Mesenchymal stem cell (in vitro differentiated cells and primary cell): Measurements from ENCODE around the gene TTC13.
A peak's percentile ranks its signal among the peaks of the same experiment; 100 is the strongest.

Experiments used
- DNase-seq: peaks from one replicate; pipeline ENCODE4 v3.0.0-alpha.2; 2013
- H2AFZ ChIP-seq: one replicate; pipeline ENCODE4 v1.6.1; 2013; ENCODE audit warnings: low read depth, mild to moderate bottlenecking, control low read depth, inconsistent platforms, low read length, moderate library complexity
- H2AK5ac ChIP-seq: 2 replicates; pipeline ENCODE4 v1.6.1; 2013; ENCODE audit warnings: low read length, moderate library complexity, mild to moderate bottlenecking, inconsistent platforms; ENCODE audit not compliant: severe bottlenecking
- H2BK120ac ChIP-seq: one replicate; pipeline ENCODE4 v1.6.1; 2013; ENCODE audit warnings: low read depth, mild to moderate bottlenecking, inconsistent platforms, low read length, moderate library complexity
- H2BK12ac ChIP-seq, 2 experiments: one replicate each; pipeline ENCODE4 v1.6.1; 2013; ENCODE audit warnings: inconsistent platforms in 2 of 2, low read length in 2 of 2, mild to moderate bottlenecking in 2 of 2, moderate library complexity in 2 of 2, control low read depth in 1 of 2
- H2BK15ac ChIP-seq: one replicate; pipeline ENCODE4 v1.6.1; 2013; ENCODE audit warnings: mild to moderate bottlenecking, low read depth, inconsistent platforms; ENCODE audit not compliant: poor library complexity, severe bottlenecking
- H2BK5ac ChIP-seq: 2 replicates; pipeline ENCODE4 v1.6.1; 2013; ENCODE audit warnings: low read depth, mild to moderate bottlenecking, low read length, control low read depth, inconsistent platforms; ENCODE audit not compliant: poor library complexity, severe bottlenecking
- H3K14ac ChIP-seq, 2 experiments: one replicate each; pipeline ENCODE4 v1.6.1; 2013; ENCODE audit warnings: inconsistent platforms in 2 of 2, low read length in 2 of 2, control low read depth in 1 of 2, mild to moderate bottlenecking in 1 of 2, moderate library complexity in 1 of 2
- H3K18ac ChIP-seq, 2 experiments: one replicate each; pipeline ENCODE4 v1.6.1; 2013; ENCODE audit warnings: inconsistent platforms in 2 of 2, low read length in 2 of 2, control low read depth in 1 of 2, low read depth in 1 of 2, mild to moderate bottlenecking in 1 of 2
- H3K23ac ChIP-seq, 2 experiments: one replicate each; pipeline ENCODE4 v1.6.1; 2013; ENCODE audit warnings: inconsistent platforms in 2 of 2, low read length in 2 of 2, mild to moderate bottlenecking in 2 of 2, moderate library complexity in 2 of 2, control low read depth in 1 of 2
- H3K27ac ChIP-seq: 2 replicates; pipeline ENCODE4 v1.5.1; 2013; ENCODE audit warnings: mild to moderate bottlenecking, moderate library complexity, low read length, control low read depth, inconsistent platforms; ENCODE audit not compliant: poor library complexity, severe bottlenecking
- H3K27me3 ChIP-seq, 2 experiments: 2 replicates each; pipeline versions ENCODE4 v1.6.1 to v1.7.0; 2013; ENCODE audit warnings: low read length in 2 of 2, mild to moderate bottlenecking in 2 of 2, moderate library complexity in 2 of 2, control low read depth in 1 of 2, inconsistent platforms in 1 of 2; ENCODE audit not compliant: control insufficient read depth in 1 of 2, insufficient read depth in 1 of 2
- H3K36me3 ChIP-seq, 2 experiments: 2 replicates each; pipeline versions ENCODE4 v1.6.1 to v1.7.0; 2013; ENCODE audit warnings: low read length in 2 of 2, control low read depth in 1 of 2, inconsistent platforms in 1 of 2, low read depth in 1 of 2, mild to moderate bottlenecking in 1 of 2; ENCODE audit not compliant: insufficient read depth in 2 of 2, control insufficient read depth in 1 of 2
- H3K4ac ChIP-seq, 2 experiments: one replicate each; pipeline ENCODE4 v1.6.1; 2013; ENCODE audit warnings: inconsistent platforms in 2 of 2, low read length in 2 of 2, mild to moderate bottlenecking in 2 of 2, moderate library complexity in 2 of 2, control low read depth in 1 of 2, low read depth in 1 of 2
- H3K4me1 ChIP-seq: 2 replicates; pipeline ENCODE4 v1.6.1; 2013; ENCODE audit warnings: low read depth, low read length, control low read depth; ENCODE audit not compliant: control insufficient read depth, insufficient read depth
- H3K4me2 ChIP-seq: 2 replicates; pipeline ENCODE4 v1.6.1; 2013; ENCODE audit warnings: low read length, mild to moderate bottlenecking, inconsistent platforms; ENCODE audit not compliant: poor library complexity, severe bottlenecking
- H3K4me3 ChIP-seq, 2 experiments: 2 replicates each; pipeline versions ENCODE4 v1.5.1 to v1.7.0; 2013; ENCODE audit warnings: low read length in 2 of 2, mild to moderate bottlenecking in 2 of 2, control low read depth in 1 of 2, low read depth in 1 of 2; ENCODE audit not compliant: insufficient read depth in 1 of 2
- H3K79me1 ChIP-seq: replicated peaks from 2 replicates; pipeline ENCODE4 v1.6.1; 2013; ENCODE audit warnings: mild to moderate bottlenecking, control low read depth, low read length, inconsistent platforms; ENCODE audit not compliant: poor library complexity, severe bottlenecking
- H3K9ac ChIP-seq: 2 replicates; pipeline ENCODE4 v1.7.0; 2013; ENCODE audit warnings: mild to moderate bottlenecking, low read length, moderate library complexity
- H3K9me3 ChIP-seq: 2 replicates; pipeline ENCODE4 v1.7.0; 2013; ENCODE audit warnings: mild to moderate bottlenecking, low read length; ENCODE audit not compliant: control insufficient read depth
- H4K8ac ChIP-seq: one replicate; pipeline ENCODE4 v1.6.1; 2013; ENCODE audit warnings: inconsistent platforms, mild to moderate bottlenecking, low read length, moderate library complexity
- H4K91ac ChIP-seq: one replicate; pipeline ENCODE4 v1.6.1; 2013; ENCODE audit warnings: mild to moderate bottlenecking, low read length, inconsistent platforms
- WGBS: methylation state at CpG from one replicate; pipeline ENCODE4 v1.1.7; 2013; ENCODE audit warnings: mixed read lengths; 5-methylcytosine and 5-hydroxymethylcytosine counted together

The TTC13 gene

GRCh38 chr1:230976360-230976759 is 2.3 kb downstream of the TTC13 start:
- H2AFZ ChIP-seq = no peak overlapping the region
- no peak overlapping the region for H3K4me3 ChIP-seq
- no peak overlapping the region for H3K4ac ChIP-seq
- no peak overlapping the region for H3K18ac ChIP-seq
- no peak overlapping the region for H2AK5ac ChIP-seq
- H2BK12ac ChIP-seq = no peak overlapping the region
- H3K4me2 ChIP-seq = no peak overlapping the region
- no peak for DNase-seq
- H2BK15ac ChIP-seq = no peak overlapping the region
- no peak overlapping the region for H3K27ac ChIP-seq
- no peaks in the 10 kb centered on the region for H3K9me3 ChIP-seq
- H3K9ac ChIP-seq = no peak overlapping the region
- H3K14ac ChIP-seq = no peak overlapping the region
- H4K91ac ChIP-seq = no peak overlapping the region
- no peak overlapping the region for H2BK120ac ChIP-seq
- no peaks in the 10 kb centered on the region for H3K27me3 ChIP-seq
- H4K8ac ChIP-seq = no peak overlapping the region
- no peak overlapping the region for H3K23ac ChIP-seq
- WGBS = 95% methylated on average over 3 of the region's 4 CpGs
- H3K79me1 ChIP-seq = peaks cover 30% of the 10 kb centered on the region
- peaks cover 2% of the 10 kb centered on the region for H3K4me1 ChIP-seq
- H3K36me3 ChIP-seq = peaks cover 0 to 12% of the 10 kb centered on the region in 2 experiments
- no peak overlapping the region for H2BK5ac ChIP-seq

- Histone ChIP-seq H3K9me3 (no peaks in the 10 kb centered on the region), H2BK12ac (no peak overlapping the region), H3K18ac (no peak overlapping the region), H2BK15ac (no peak overlapping the region), H3K27me3 (no peaks in the 10 kb centered on the region), H3K9ac (no peak overlapping the region), H3K23ac (no peak overlapping the region), H3K4me1 (peaks cover 2% of the 10 kb centered on the region), H2BK5ac (no peak overlapping the region), H2AK5ac (no peak overlapping the region), H3K4me2 (no peak overlapping the region), H4K8ac (no peak overlapping the region), H2AFZ (no peak overlapping the region), H3K36me3 (peaks cover 0 to 7% of the 10 kb centered on the region in 2 experiments), H3K79me1 (peaks cover 25% of the 10 kb centered on the region), H3K4ac (no peak overlapping the region), H3K14ac (no peak overlapping the region), H3K27ac (no peak overlapping the region), H2BK120ac (no peak overlapping the region), H4K91ac (peak overlapping the region; percentile 45), H3K4me3 (no peak overlapping the region)
- no peak for DNase-seq
- WGBS = 95% methylated on average over 3 of the region's 3 CpGs
These were observed 3.0 kb downstream of the TTC13 start for GRCh38 chr1:230975636-230976035.

DNA sequence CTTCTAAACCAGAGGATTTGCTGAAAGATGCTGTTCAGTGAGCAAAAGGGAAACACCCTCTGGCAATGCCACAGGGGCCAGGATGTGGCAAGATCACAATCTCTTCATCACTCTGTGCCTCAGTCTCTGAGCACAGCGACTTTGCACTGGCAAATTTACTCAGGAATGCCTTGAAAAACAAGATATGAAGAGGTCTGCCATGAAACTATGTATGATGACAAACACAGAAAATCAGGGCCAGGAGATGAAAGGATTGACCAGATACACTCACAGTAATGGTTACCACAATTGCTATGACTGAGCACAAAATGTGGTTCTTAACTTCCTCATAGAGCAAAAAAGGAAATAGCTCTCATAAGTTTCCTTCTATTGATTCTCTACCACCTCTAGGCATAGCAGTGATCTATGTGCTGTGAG is 5.8 kb downstream of the TTC13 start:
- Histone ChIP-seq H2AFZ (no peak overlapping the region), H3K9ac (no peak overlapping the region)
- 86% methylated on average over 1 of the region's 1 CpG for WGBS

DNA sequence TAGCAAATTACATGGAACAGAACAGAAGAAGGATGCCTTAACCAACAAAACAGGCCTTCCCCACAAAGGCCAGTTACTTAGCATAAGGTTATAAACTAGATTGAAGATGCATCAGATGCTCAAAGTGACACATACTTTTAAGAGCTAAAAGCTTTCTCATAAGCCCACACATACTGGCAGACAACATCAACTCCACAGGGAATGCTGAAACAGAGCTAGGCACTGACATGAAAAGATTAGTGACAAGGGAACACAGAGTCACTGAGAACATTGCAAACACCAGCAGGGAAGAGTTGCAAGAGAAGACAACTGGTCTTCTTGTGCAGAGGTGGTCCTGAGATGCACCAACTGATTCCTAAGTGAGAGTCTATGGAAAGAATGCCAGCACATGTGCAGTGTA is 6.9 kb downstream of the TTC13 start:
- DNase-seq = no peak
- Histone ChIP-seq H2BK15ac (no peak overlapping the region), H3K4me2 (no peak overlapping the region), H3K9me3 (no peaks in the 10 kb centered on the region), H3K36me3 (peaks cover 0 to 7% of the 10 kb centered on the region in 2 experiments), H3K4ac (no peak overlapping the region), H2AK5ac (no peak overlapping the region), H4K91ac (no peak overlapping the region), H3K27ac (no peak overlapping the region), H2BK5ac (no peak overlapping the region), H3K14ac (no peak overlapping the region), H2BK12ac (no peak overlapping the region), H3K4me1 (no peaks in the 10 kb centered on the region), H2AFZ (no peak overlapping the region), H4K8ac (no peak overlapping the region), H3K27me3 (no peaks in the 10 kb centered on the region), H3K4me3 (no peak overlapping the region), H3K9ac (no peak overlapping the region), H2BK120ac (no peak overlapping the region), H3K23ac (no peak overlapping the region), H3K79me1 (peaks cover 13% of the 10 kb centered on the region), H3K18ac (no peak overlapping the region)

More for the DNA sequence above, 5.8 kb downstream of the TTC13 start:
- no peak overlapping the region for H3K4me3 ChIP-seq
- no peak overlapping the region for H3K18ac ChIP-seq
- no peak overlapping the region for H3K14ac ChIP-seq
- no peak overlapping the region for H3K23ac ChIP-seq
- no peak for DNase-seq
- no peak overlapping the region for H4K91ac ChIP-seq
- no peak overlapping the region for H2BK120ac ChIP-seq
- H2BK5ac ChIP-seq = no peak overlapping the region
- H3K27ac ChIP-seq = no peak overlapping the region
- no peak overlapping the region for H2AK5ac ChIP-seq
- no peak overlapping the region for H3K4ac ChIP-seq
- H4K8ac ChIP-seq = no peak overlapping the region
- H3K27me3 ChIP-seq = no peaks in the 10 kb centered on the region
- peaks cover 23% of the 10 kb centered on the region for H3K79me1 ChIP-seq
- H3K9me3 ChIP-seq = no peaks in the 10 kb centered on the region
- H2BK15ac ChIP-seq = no peak overlapping the region
- no peak overlapping the region for H2BK12ac ChIP-seq
- H3K36me3 ChIP-seq = peaks cover 0 to 7% of the 10 kb centered on the region in 2 experiments
- H3K4me1 ChIP-seq = peaks cover 2% of the 10 kb centered on the region
- no peak overlapping the region for H3K4me2 ChIP-seq
